Astrocyte of the cerebellum (primary cell): ENCODE measurements around the gene INPP4A.

Source experiments
- DNase-seq: peaks from one replicate; pipeline ENCODE4 v3.0.0-alpha.2; 2011; ENCODE audit warnings: low read depth
- H3K4me3 ChIP-seq: 2 replicates; pipeline ENCODE4 v1.5.1; 2011; ENCODE audit warnings: mild to moderate bottlenecking, low read depth, low read length, moderate library complexity
- in situ Hi-C: cut with HindIII; loops from 2 replicates; pipeline ENCODE4 v1.10.0; 2017; ENCODE audit warnings: low sequenced_read_pairs
- TF ChIP-seq, protein P1 (sequence below): IDR thresholded peaks from 2 replicates; pipeline ENCODE4 v1.5.1; 2012; ENCODE audit warnings: low read length, low read depth, moderate library complexity, mild to moderate bottlenecking; ENCODE audit errors: missing control alignments

INPP4A gene

DNA sequence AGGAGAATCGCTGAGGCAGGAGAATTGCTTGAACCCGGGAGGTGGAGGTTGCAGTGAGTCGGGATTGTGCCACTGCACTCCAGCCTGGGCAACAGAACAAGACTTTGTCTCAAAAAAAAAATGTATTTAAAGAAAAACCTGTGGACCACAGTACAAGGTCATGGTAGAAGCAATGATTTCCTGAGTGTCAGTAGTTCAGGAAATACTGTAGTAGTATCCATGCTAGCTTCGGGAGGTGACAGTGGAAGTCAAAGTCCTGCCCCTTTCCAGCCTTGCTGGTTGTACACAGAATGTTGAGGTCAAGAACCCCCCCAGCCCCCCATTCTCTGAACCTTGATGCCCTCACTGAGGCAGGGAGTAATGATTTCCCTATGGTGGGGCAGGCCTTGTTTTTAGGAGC, 56.6 kb downstream of the INPP4A start:
- TF ChIP-seq, protein P1, sequence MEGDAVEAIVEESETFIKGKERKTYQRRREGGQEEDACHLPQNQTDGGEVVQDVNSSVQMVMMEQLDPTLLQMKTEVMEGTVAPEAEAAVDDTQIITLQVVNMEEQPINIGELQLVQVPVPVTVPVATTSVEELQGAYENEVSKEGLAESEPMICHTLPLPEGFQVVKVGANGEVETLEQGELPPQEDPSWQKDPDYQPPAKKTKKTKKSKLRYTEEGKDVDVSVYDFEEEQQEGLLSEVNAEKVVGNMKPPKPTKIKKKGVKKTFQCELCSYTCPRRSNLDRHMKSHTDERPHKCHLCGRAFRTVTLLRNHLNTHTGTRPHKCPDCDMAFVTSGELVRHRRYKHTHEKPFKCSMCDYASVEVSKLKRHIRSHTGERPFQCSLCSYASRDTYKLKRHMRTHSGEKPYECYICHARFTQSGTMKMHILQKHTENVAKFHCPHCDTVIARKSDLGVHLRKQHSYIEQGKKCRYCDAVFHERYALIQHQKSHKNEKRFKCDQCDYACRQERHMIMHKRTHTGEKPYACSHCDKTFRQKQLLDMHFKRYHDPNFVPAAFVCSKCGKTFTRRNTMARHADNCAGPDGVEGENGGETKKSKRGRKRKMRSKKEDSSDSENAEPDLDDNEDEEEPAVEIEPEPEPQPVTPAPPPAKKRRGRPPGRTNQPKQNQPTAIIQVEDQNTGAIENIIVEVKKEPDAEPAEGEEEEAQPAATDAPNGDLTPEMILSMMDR: no peak
- no peak overlapping the region for H3K4me3 ChIP-seq
- DNase-seq: no peak
- in situ Hi-C loops: no loop called here

- TF ChIP-seq, protein P1: no peak
- DNase-seq: no peak
- H3K4me3 ChIP-seq: no peak overlapping the region
- in situ Hi-C loops: no loop called here
Observed at GRCh38 chr2:98501876-98502275, 57.2 kb downstream of the INPP4A start.

GRCh38 chr2:98502556-98503335, 58.1 kb downstream of the INPP4A start:
- DNase-seq: peak; percentile 50
- TF ChIP-seq, protein P1: no peak
- in situ Hi-C loops: no loop called here
- H3K4me3 ChIP-seq: no peak overlapping the region

- in situ Hi-C loops: no loop called here
- DNase-seq: no peak
Observed at GRCh38 chr2:98503481-98504105, 58.9 kb downstream of the INPP4A start.

DNA sequence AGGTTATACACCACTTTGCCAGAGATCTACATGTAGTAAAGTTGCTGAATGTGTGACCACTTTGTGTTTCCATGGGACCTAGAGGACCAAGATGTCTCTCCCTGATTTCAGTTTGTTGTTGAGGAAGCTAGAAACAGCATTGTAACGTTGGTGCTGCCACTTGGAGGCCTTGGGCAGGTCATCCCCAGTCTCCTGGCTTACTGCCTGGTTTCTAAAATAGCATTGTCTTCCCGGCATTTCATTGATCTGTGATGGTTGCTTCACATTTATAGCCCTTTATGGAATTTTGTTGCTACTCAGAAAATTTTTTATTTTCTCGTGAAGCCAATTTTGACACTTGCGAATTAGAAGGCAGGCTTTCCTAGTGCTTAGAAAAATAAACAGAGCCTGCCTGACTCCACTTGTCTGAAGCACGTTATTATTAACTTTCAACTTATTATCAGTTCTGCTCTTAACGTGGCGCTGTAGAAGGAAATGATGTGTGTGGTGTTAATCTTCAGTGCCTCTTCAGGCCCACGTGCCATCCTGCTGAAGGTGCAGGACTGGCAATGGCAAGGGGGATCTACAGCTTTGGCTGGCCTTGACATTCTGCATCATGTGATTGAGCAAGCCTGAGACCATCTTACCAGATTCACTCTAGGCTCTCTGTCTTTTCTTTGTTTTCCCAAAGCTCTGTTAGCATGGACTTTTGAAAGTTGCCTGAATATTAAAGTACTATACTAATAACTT, 59.9 kb downstream of the INPP4A start:
- no peak overlapping the region for H3K4me3 ChIP-seq
- in situ Hi-C loops: no loop called here
- no peak for DNase-seq
- TF ChIP-seq, protein P1: no peak

More at GRCh38 chr2:98503481-98504105, 58.9 kb downstream of the INPP4A start:
- TF ChIP-seq, protein P1: no peak
- H3K4me3 ChIP-seq: no peak overlapping the region

- no peak for DNase-seq
- H3K4me3 ChIP-seq: no peak overlapping the region
- in situ Hi-C loops: no loop called here
- TF ChIP-seq, protein P1: no peak
Observed at GRCh38 chr2:98505311-98505808, 60.7 kb downstream of the INPP4A start.
